OCI-LY1 (cell line): ENCODE measurements around the gene BRF1.

Experiments
- H2AFZ ChIP-seq: fragments of 200-600 bp; sonication (generic), shearing (Covaris generic); 2 replicates; pipeline ENCODE4 v1.6.0; 2014; ENCODE audit warnings: antibody characterized with exemption, mild to moderate bottlenecking, low read length
- H3F3A ChIP-seq: fragments of 200-600 bp; sonication (generic), shearing (Covaris generic); 2 replicates; pipeline ENCODE4 v1.6.0; 2014; ENCODE audit warnings: mild to moderate bottlenecking, antibody characterized with exemption, low read length, moderate library complexity; ENCODE audit not compliant: insufficient read depth
- H3K27ac ChIP-seq: fragments of 200-600 bp; sonication (generic); 2 replicates; pipeline ENCODE4 v1.5.1; 2014; ENCODE audit warnings: low read length, mixed run types, mild to moderate bottlenecking, low read depth; ENCODE audit not compliant: poor library complexity, severe bottlenecking
- H3K27me3 ChIP-seq: fragments of 200-600 bp; sonication (generic); 2 replicates; pipeline ENCODE4 v1.6.0; 2014; ENCODE audit warnings: antibody characterized with exemption, mild to moderate bottlenecking, low read length, moderate library complexity; ENCODE audit not compliant: insufficient read depth
- H3K36me3 ChIP-seq: fragments of 200-600 bp; sonication (generic); 2 replicates; pipeline ENCODE4 v1.6.1; 2014; ENCODE audit warnings: mild to moderate bottlenecking, antibody characterized with exemption, low read length, moderate library complexity, mixed read lengths; ENCODE audit not compliant: insufficient read depth
- H3K4me1 ChIP-seq: fragments of 200-600 bp; sonication (generic); 2 replicates; pipeline ENCODE4 v1.5.1; 2014; ENCODE audit warnings: mild to moderate bottlenecking, low read length, moderate library complexity; ENCODE audit not compliant: insufficient read depth, severe bottlenecking
- H3K4me2 ChIP-seq: fragments of 200-600 bp; sonication (generic), shearing (Covaris generic); 2 replicates; pipeline ENCODE4 v1.6.1; 2014; ENCODE audit warnings: low read length
- H3K4me3 ChIP-seq: fragments of 200-600 bp; sonication (generic); 2 replicates; pipeline ENCODE4 v1.5.1; 2014; ENCODE audit warnings: low read length, low read depth, mild to moderate bottlenecking, mixed read lengths; ENCODE audit not compliant: poor library complexity, severe bottlenecking
- H3K79me2 ChIP-seq: fragments of 200-600 bp; shearing (Covaris generic); 2 replicates; pipeline ENCODE4 v1.6.1; 2016; ENCODE audit warnings: mixed run types, low read length, mixed read lengths; ENCODE audit not compliant: insufficient read depth
- H3K9ac ChIP-seq: fragments of 200-600 bp; sonication (generic), shearing (Covaris generic); 2 replicates; pipeline ENCODE4 v1.6.1; 2014; ENCODE audit warnings: mild to moderate bottlenecking, low read length, mixed read lengths
- H3K9me2 ChIP-seq: fragments of 200-600 bp; sonication (generic), shearing (Covaris generic); 2 replicates; pipeline ENCODE4 v1.6.1; 2014; ENCODE audit warnings: low read depth, mild to moderate bottlenecking, low read length, mixed read lengths
- H3K9me3 ChIP-seq: fragments of 200-600 bp; shearing (Covaris generic); 2 replicates; pipeline ENCODE4 v1.6.1; 2014; ENCODE audit warnings: low read length, mixed read lengths
- H4K20me1 ChIP-seq: fragments of 200-600 bp; sonication (generic), shearing (Covaris generic); 2 replicates; pipeline ENCODE4 v1.6.0; 2016; ENCODE audit warnings: mild to moderate bottlenecking, low read length; ENCODE audit not compliant: insufficient read depth
- EZH2 ChIP-seq: fragments of 200-600 bp; sonication (generic), shearing (Covaris generic); IDR thresholded peaks from 2 replicates; pipeline ENCODE4 v1.8.0; 2017; ENCODE audit warnings: borderline replicate concordance, mixed run types, mild to moderate bottlenecking, antibody characterized with exemption, low read length, moderate library complexity, mixed read lengths
- TF ChIP-seq, protein P1 (sequence below): fragments of 200-600 bp; sonication (generic), shearing (Covaris generic); IDR thresholded peaks from 2 replicates; pipeline ENCODE4 v1.5.1; 2017; ENCODE audit warnings: mild to moderate bottlenecking, antibody characterized with exemption, low read length, moderate library complexity, mixed read lengths

The BRF1 gene

DNA sequence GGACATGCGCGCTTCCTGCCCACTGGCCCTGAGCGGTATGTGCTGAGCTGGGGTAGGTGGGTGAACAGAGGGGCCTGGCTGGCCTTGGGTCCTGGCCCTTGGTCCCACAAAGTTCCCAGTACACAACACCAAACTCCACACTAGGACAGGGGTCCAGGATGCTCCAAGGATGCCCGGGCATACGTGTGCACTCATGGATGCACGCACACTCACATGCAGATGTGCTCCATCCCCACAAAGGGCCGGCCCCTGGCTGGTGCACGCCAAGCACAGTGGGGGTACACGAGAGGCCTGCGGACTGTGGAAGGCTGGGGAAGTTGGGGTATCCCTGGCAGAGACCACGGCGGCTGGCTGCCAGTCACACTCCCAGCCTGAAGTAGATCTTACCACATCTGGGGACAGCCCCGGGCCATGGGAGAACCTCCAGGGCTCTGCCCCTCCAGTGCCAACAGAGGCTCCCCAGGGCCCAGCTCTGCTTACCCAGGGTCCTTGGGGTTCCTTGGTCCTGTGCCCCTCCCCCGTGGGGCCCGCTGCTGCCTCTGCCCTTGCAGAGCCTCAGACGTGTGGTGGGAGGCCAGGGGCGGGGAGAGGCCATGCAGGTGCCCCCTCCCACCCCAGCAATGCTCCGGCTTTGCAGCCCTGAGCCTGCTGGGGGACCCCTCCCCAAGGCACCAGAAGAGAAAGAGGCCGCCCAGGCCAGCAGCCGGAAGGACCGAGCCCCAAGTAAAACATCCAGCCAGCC, 95.7 kb downstream of the BRF1 start:
- Histone ChIP-seq H3K27ac (no peak overlapping the region), H3K36me3 (0 out of 2 replicates have a peak, but pooled peaks cover 3% of the 10 kb centered on the region), H3K27me3 (no peaks in the 10 kb centered on the region), H4K20me1 (no peaks in the 10 kb centered on the region), H2AFZ (no peak overlapping the region), H3K9me2 (no peaks in the 10 kb centered on the region), H3K9me3 (no peaks in the 10 kb centered on the region), H3F3A (no peaks in the 10 kb centered on the region), H3K4me3 (no peak overlapping the region), H3K4me2 (no peak overlapping the region), H3K79me2 (no peaks in the 10 kb centered on the region), H3K4me1 (no peaks in the 10 kb centered on the region), H3K9ac (no peak overlapping the region)
- TF ChIP-seq EZH2 = no peak
- TF ChIP-seq, protein P1, sequence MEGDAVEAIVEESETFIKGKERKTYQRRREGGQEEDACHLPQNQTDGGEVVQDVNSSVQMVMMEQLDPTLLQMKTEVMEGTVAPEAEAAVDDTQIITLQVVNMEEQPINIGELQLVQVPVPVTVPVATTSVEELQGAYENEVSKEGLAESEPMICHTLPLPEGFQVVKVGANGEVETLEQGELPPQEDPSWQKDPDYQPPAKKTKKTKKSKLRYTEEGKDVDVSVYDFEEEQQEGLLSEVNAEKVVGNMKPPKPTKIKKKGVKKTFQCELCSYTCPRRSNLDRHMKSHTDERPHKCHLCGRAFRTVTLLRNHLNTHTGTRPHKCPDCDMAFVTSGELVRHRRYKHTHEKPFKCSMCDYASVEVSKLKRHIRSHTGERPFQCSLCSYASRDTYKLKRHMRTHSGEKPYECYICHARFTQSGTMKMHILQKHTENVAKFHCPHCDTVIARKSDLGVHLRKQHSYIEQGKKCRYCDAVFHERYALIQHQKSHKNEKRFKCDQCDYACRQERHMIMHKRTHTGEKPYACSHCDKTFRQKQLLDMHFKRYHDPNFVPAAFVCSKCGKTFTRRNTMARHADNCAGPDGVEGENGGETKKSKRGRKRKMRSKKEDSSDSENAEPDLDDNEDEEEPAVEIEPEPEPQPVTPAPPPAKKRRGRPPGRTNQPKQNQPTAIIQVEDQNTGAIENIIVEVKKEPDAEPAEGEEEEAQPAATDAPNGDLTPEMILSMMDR = no peak

- Histone ChIP-seq H3K27ac (no peak overlapping the region), H2AFZ (no peak overlapping the region)
- TF ChIP-seq EZH2 = no peak
- TF ChIP-seq, protein P1 = no peak
Observed at GRCh38 chr14:105204206-105204930, 96.4 kb downstream of the BRF1 start.

DNA sequence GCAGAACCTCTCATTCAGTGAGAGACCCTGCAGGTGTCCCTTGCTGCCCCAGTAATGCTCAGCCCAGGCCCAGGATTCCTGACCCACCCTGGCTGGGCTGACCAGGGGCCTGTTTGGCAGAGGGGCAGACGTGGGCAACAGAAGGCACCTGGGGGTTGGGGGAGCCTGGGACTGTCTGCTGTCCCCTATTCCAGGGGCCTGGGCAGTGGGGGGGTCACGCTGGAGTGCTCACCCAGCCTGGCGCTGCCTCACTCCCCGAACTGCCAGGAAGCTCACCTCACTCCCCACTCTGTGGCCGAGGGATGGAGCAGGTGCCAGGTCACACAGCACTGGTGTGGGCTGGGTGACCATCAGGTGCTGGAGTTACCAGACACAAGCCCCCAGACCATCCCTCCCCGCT, 97.1 kb downstream of the BRF1 start:
- Histone ChIP-seq H3K36me3 (no peaks in the 10 kb centered on the region), H3K4me3 (no peak overlapping the region), H3K27ac (no peak overlapping the region), H3K9me2 (no peaks in the 10 kb centered on the region), H3K79me2 (no peaks in the 10 kb centered on the region), H3K9ac (no peak overlapping the region), H3K4me1 (no peaks in the 10 kb centered on the region), H3F3A (no peaks in the 10 kb centered on the region), H2AFZ (no peak overlapping the region), H3K27me3 (peaks cover 3% of the 10 kb centered on the region; the same call in 1 of the 2 replicates), H3K4me2 (no peak overlapping the region), H3K9me3 (no peaks in the 10 kb centered on the region), H4K20me1 (no peaks in the 10 kb centered on the region)
- TF ChIP-seq EZH2 = no peak
- TF ChIP-seq, protein P1 = no peak

More at GRCh38 chr14:105204206-105204930, 96.4 kb downstream of the BRF1 start:
- no peaks in the 10 kb centered on the region for H3K36me3 ChIP-seq
- H3K9me2 ChIP-seq = no peaks in the 10 kb centered on the region
- no peak overlapping the region for H3K9ac ChIP-seq
- no peaks in the 10 kb centered on the region for H3K9me3 ChIP-seq
- no peaks in the 10 kb centered on the region for H3K4me1 ChIP-seq
- H4K20me1 ChIP-seq = no peaks in the 10 kb centered on the region
- H3K4me3 ChIP-seq = no peak overlapping the region
- peaks cover 3% of the 10 kb centered on the region; the same call in 1 of the 2 replicates for H3K27me3 ChIP-seq
- no peaks in the 10 kb centered on the region for H3F3A ChIP-seq
- no peaks in the 10 kb centered on the region for H3K79me2 ChIP-seq
- H3K4me2 ChIP-seq = no peak overlapping the region
